ENCODE data around the gene PRKCE. TPM values are rescaled to one million over a fixed set of nuclear protein-coding genes. Genes with fewer than 3 reads are reported as not detected.

Gene PRKCE
- total RNA-seq, 1 experiment from 2014 or later: 1.3 TPM

GRCh38 chr2:46016091-46016490, 364.6 kb downstream of the PRKCE start:
- Mint-ChIP-seq H3K27me3 (ENCODE audit: low read depth) (no peaks in the 10 kb centered on the region), H3K4me3 (peak overlapping the region in 1 of 2 experiments; percentile 18; a peak in 1 of 5 replicates), H3K9me3 (peaks cover 0 to 5% of the 10 kb centered on the region in 2 experiments; a peak in 2 of 5 replicates), H3K27ac (peak overlapping the region; percentile 26 to 96 (median 78); a peak in 4 of 7 replicates), H3K36me3 (ENCODE audit: insufficient read depth in 1 of 3, low read depth in 3 of 3) (peaks cover 0 to 5% (median 3%) of the 10 kb centered on the region in 3 experiments; a peak in 3 of 7 replicates), H3K4me1 (peaks cover 25 to 32% of the 10 kb centered on the region in 2 experiments)
- H4K20me1 ChIP-seq (ENCODE audit: control insufficient read depth, insufficient read depth, insufficient read length): no peaks in the 10 kb centered on the region
- H3K23ac ChIP-seq (ENCODE audit: insufficient read length, low read depth, low read length): no peak overlapping the region
- WGBS (ENCODE audit: extremely low coverage, insufficient read length, low lambda C conversion rate): no CpG with 5 or more reads among the region's 6 CpGs
- H3K9ac ChIP-seq (ENCODE audit: extremely low read depth, insufficient read length, low read length): no peak overlapping the region
- H3K14ac ChIP-seq (ENCODE audit: insufficient read depth, low read length): no peak overlapping the region
- H3K27me3 ChIP-seq (ENCODE audit: insufficient read depth, low read length): no peaks in the 10 kb centered on the region
- TF ChIP-seq, protein P1, sequence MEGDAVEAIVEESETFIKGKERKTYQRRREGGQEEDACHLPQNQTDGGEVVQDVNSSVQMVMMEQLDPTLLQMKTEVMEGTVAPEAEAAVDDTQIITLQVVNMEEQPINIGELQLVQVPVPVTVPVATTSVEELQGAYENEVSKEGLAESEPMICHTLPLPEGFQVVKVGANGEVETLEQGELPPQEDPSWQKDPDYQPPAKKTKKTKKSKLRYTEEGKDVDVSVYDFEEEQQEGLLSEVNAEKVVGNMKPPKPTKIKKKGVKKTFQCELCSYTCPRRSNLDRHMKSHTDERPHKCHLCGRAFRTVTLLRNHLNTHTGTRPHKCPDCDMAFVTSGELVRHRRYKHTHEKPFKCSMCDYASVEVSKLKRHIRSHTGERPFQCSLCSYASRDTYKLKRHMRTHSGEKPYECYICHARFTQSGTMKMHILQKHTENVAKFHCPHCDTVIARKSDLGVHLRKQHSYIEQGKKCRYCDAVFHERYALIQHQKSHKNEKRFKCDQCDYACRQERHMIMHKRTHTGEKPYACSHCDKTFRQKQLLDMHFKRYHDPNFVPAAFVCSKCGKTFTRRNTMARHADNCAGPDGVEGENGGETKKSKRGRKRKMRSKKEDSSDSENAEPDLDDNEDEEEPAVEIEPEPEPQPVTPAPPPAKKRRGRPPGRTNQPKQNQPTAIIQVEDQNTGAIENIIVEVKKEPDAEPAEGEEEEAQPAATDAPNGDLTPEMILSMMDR (conservative IDR thresholded peaks at IDR 0.05): no peak
- H3K27ac ChIP-seq (ENCODE audit: insufficient read length, low read depth, low read length): peak overlapping the region; percentile 81
- H3K23me2 ChIP-seq (ENCODE audit: insufficient read length, low read depth, low read length, poor library complexity, severe bottlenecking): no peaks in the 10 kb centered on the region
- H3K56ac ChIP-seq (ENCODE audit: insufficient read length, low read depth, low read length): no peak overlapping the region
- peak overlapping the region; percentile 9 for H3K18ac ChIP-seq (ENCODE audit: insufficient read length, low read depth, low read length)
- no peaks in the 10 kb centered on the region for H3K79me2 ChIP-seq (ENCODE audit: insufficient read depth, low read length)
- no peak overlapping the region for H4K8ac ChIP-seq (replicated peaks; ENCODE audit: insufficient read length, low read depth, low read length)
- H3T11ph ChIP-seq (ENCODE audit: low read length): no peak overlapping the region
- H2BK120ac ChIP-seq (ENCODE audit: low read depth, low read length, poor library complexity, severe bottlenecking): no peak overlapping the region
- H3K79me1 ChIP-seq (ENCODE audit: insufficient read depth, low read depth, low read length, poor library complexity, severe bottlenecking): no peaks in the 10 kb centered on the region
- no peak overlapping the region for H2BK15ac ChIP-seq (ENCODE audit: low read depth, low read length)
- no peak overlapping the region for H4K5ac ChIP-seq (ENCODE audit: insufficient read length, low read depth, low read length)
- DNase-seq: no peak
- H3K9me3 ChIP-seq (ENCODE audit: control insufficient read depth, low read depth, low read length): no peaks in the 10 kb centered on the region
- no peak overlapping the region for H2AK5ac ChIP-seq (ENCODE audit: insufficient read length, low read length)
- no peak overlapping the region for H2AFZ ChIP-seq (ENCODE audit: low read length)
- peak overlapping the region; percentile 49 for H2BK5ac ChIP-seq (ENCODE audit: insufficient read length, low read length)
- no peak overlapping the region for H2BK20ac ChIP-seq (ENCODE audit: low read depth, low read length, poor library complexity, severe bottlenecking)
- no peak overlapping the region for H4K91ac ChIP-seq (ENCODE audit: insufficient read length, low read depth, low read length)
- H3K4me1 ChIP-seq (ENCODE audit: insufficient read depth, low read length): peaks cover 15% of the 10 kb centered on the region
- peak overlapping the region; percentile 1 for H3K4me2 ChIP-seq (ENCODE audit: insufficient read depth, insufficient read length, low read length)
- no peak overlapping the region for H3K4ac ChIP-seq (ENCODE audit: low read depth, low read length)
- no peak overlapping the region for H2BK12ac ChIP-seq (ENCODE audit: insufficient read length, low read depth, low read length)
